Measurements from ENCODE around the gene ANO4.

Gene ANO4

DNA sequence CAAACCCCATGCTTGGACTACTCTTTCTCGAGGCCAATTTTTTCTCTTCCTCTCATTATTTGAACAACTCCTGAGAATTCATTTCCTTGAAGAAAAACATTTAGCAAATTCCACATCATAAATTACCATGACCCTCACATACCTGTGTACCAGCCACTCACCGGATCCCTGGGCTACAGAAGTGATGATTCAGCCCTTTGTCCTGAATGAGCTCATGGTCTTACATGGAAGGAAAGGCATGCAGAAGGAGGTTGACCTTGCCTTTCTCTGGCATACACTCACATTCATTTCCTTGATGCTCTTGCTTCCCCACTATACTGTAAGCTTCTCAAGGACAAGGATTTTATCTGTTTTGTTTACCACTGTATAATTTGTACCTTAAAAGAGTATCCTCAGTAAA, 224.0 kb downstream of the ANO4 start:
- no peak for TF ChIP-seq CTCF (IDR thresholded peaks at IDR 0.05; ENCODE audit: control insufficient read depth, insufficient read depth, low read depth, low read length, missing control alignments)
- DNase-seq (ENCODE audit: low read depth) = peak; percentile 43
- H3K4me3 ChIP-seq (ENCODE audit: control insufficient read depth, low read depth, low read length) = no peak overlapping the region

DNA sequence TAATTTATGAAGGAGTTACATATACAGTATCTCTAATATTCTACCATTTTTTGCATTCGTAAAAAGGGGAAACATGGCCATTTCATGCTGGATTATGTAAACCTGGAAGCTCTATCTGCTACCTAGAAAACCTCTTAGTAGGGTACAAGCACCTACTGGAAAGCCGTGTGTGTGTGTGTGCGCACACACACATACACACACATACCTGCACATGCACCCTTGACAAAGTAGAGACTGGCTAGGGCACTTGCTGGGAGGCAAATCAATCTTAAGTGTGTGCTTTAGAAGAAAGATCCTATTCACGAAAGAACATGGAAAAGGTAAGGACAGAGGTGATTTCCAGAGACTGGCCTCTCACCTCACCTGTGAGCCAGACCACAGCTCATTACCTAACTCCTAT, 224.6 kb downstream of the ANO4 start:
- DNase-seq (ENCODE audit: low read depth) = no peak
- TF ChIP-seq CTCF (IDR thresholded peaks at IDR 0.05; ENCODE audit: control insufficient read depth, insufficient read depth, low read depth, low read length, missing control alignments) = no peak
- no peak overlapping the region for H3K4me3 ChIP-seq (ENCODE audit: control insufficient read depth, low read depth, low read length)

GRCh38 chr12:101019667-101020066, 225.1 kb downstream of the ANO4 start:
- H3K4me3 ChIP-seq (ENCODE audit: control insufficient read depth, low read depth, low read length) = no peak overlapping the region
- TF ChIP-seq CTCF (IDR thresholded peaks at IDR 0.05; ENCODE audit: control insufficient read depth, insufficient read depth, low read depth, low read length, missing control alignments) = no peak
- no peak for DNase-seq (ENCODE audit: low read depth)

GRCh38 chr12:101021442-101021841, 226.9 kb downstream of the ANO4 start:
- no peak for TF ChIP-seq CTCF (IDR thresholded peaks at IDR 0.05; ENCODE audit: control insufficient read depth, insufficient read depth, low read depth, low read length, missing control alignments)
- H3K4me3 ChIP-seq (ENCODE audit: control insufficient read depth, low read depth, low read length) = no peak overlapping the region
- DNase-seq (ENCODE audit: low read depth) = no peak

GRCh38 chr12:101021911-101022388, 227.4 kb downstream of the ANO4 start:
- no peak for TF ChIP-seq CTCF (IDR thresholded peaks at IDR 0.05; ENCODE audit: control insufficient read depth, insufficient read depth, low read depth, low read length, missing control alignments)
- DNase-seq (ENCODE audit: low read depth) = peak; percentile 83
- no peak overlapping the region for H3K4me3 ChIP-seq (ENCODE audit: control insufficient read depth, low read depth, low read length)

- no peak for TF ChIP-seq CTCF (IDR thresholded peaks at IDR 0.05; ENCODE audit: control insufficient read depth, insufficient read depth, low read depth, low read length, missing control alignments)
- no peak for DNase-seq (ENCODE audit: low read depth)
- no peak overlapping the region for H3K4me3 ChIP-seq (ENCODE audit: control insufficient read depth, low read depth, low read length)
Observed at GRCh38 chr12:101027200-101027599, 232.6 kb downstream of the ANO4 start.

DNA sequence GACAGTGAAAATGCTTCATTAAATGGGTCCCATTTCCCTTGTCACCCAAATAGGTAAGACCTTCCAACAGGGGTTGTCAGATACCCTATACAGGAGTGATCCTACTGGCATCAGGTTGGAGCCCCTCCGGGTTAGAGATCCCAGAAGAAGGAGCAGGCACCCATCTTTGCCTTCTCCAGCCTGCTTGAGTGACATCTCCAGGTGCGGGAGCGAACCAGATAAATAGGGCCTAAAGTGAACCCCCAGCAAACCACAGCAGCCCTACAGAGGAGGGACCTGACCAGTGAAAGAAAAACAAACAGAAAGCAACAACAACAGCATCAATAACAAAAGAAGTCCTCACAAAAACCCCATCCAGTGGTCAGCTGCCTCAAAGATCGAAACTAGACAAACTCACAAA, 233.2 kb downstream of the ANO4 start:
- H3K4me3 ChIP-seq (ENCODE audit: control insufficient read depth, low read depth, low read length) = no peak overlapping the region
- no peak for TF ChIP-seq CTCF (IDR thresholded peaks at IDR 0.05; ENCODE audit: control insufficient read depth, insufficient read depth, low read depth, low read length, missing control alignments)
- no peak for DNase-seq (ENCODE audit: low read depth)
